Measurements from ENCODE around the gene APC2.

GRCh38 chr19:1511318-1512317, 61.7 kb downstream of the APC2 start:
- TF ChIP-seq CTCF (IDR thresholded peaks at IDR 0.05) (no peak), EZH2 (IDR thresholded peaks at IDR 0.05; ENCODE audit: borderline replicate concordance, insufficient read depth, low read depth, low read length, poor library complexity, severe bottlenecking) (no peak)
